T-helper 2 cell treated with Interferon-gamma antibody and Interleukin-4, amounts not matched to agents 5 μg/mL and 100 μg/mL, for 36 hours (primary cell): ENCODE results near the gene GALNT17.

Experiments used
- DNase-seq: peaks from one replicate; pipeline ENCODE4 v3.0.0; 2021; ENCODE audit warnings: low spot score
- H3K27ac Mint-ChIP-seq: one replicate; pipeline ENCODE4 v1.8.0; 2021; ENCODE audit warnings: mild to moderate bottlenecking, mixed read lengths
- H3K27me3 Mint-ChIP-seq: one replicate; pipeline ENCODE4 v1.8.0; 2021; ENCODE audit warnings: low read depth, mixed read lengths
- H3K36me3 Mint-ChIP-seq: one replicate; pipeline ENCODE4 v1.8.0; 2021; ENCODE audit warnings: low read depth, mixed read lengths
- H3K4me1 Mint-ChIP-seq: one replicate; pipeline ENCODE4 v1.8.0; 2021; ENCODE audit warnings: low read depth, mixed read lengths
- H3K4me3 Mint-ChIP-seq: one replicate; pipeline ENCODE4 v1.8.0; 2022; ENCODE audit warnings: mild to moderate bottlenecking, moderate library complexity, mixed read lengths
- H3K9me3 Mint-ChIP-seq: one replicate; pipeline ENCODE4 v1.8.0; 2021; ENCODE audit warnings: mixed read lengths

The GALNT17 gene

DNA sequence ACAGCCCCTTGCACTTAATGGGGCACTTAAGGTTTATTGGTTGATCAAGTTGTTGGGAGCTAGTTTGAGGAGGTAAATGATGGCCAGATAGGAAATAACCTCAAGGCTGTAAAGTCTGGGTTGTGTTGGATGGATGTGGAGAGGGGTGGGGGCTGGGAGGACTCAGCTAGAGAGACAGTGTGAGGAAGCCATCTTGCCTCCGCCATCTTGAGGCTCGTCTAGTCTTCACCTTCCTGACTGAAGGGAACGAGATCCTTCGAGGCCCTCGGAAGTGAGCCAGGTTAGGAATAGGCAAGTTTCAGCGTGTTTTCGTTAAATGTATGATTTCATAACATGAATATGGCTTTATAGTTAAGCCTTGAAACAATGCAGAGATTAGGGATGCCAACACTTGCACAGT lies 5.5 kb downstream of the GALNT17 start:
- H3K27me3 Mint-ChIP-seq: peaks cover 3% of the 10 kb centered on the region
- no peaks in the 10 kb centered on the region for H3K36me3 Mint-ChIP-seq
- no peak for DNase-seq
- H3K9me3 Mint-ChIP-seq: peaks cover 38% of the 10 kb centered on the region
- no peaks in the 10 kb centered on the region for H3K4me1 Mint-ChIP-seq
- no peak overlapping the region for H3K4me3 Mint-ChIP-seq
- no peak overlapping the region for H3K27ac Mint-ChIP-seq

- Mint-ChIP-seq H3K27ac (no peak overlapping the region), H3K4me1 (no peaks in the 10 kb centered on the region), H3K27me3 (no peaks in the 10 kb centered on the region), H3K4me3 (no peak overlapping the region), H3K9me3 (peaks cover 37% of the 10 kb centered on the region), H3K36me3 (no peaks in the 10 kb centered on the region)
- no peak for DNase-seq
Observed at GRCh38 chr7:71140264-71140663, 8.3 kb downstream of the GALNT17 start.

GRCh38 chr7:71144963-71145362 lies 13.0 kb downstream of the GALNT17 start:
- Mint-ChIP-seq H3K4me3 (no peak overlapping the region), H3K4me1 (no peaks in the 10 kb centered on the region), H3K36me3 (no peaks in the 10 kb centered on the region), H3K27ac (no peak overlapping the region), H3K27me3 (no peaks in the 10 kb centered on the region), H3K9me3 (peaks cover 40% of the 10 kb centered on the region)
- DNase-seq: no peak

DNA sequence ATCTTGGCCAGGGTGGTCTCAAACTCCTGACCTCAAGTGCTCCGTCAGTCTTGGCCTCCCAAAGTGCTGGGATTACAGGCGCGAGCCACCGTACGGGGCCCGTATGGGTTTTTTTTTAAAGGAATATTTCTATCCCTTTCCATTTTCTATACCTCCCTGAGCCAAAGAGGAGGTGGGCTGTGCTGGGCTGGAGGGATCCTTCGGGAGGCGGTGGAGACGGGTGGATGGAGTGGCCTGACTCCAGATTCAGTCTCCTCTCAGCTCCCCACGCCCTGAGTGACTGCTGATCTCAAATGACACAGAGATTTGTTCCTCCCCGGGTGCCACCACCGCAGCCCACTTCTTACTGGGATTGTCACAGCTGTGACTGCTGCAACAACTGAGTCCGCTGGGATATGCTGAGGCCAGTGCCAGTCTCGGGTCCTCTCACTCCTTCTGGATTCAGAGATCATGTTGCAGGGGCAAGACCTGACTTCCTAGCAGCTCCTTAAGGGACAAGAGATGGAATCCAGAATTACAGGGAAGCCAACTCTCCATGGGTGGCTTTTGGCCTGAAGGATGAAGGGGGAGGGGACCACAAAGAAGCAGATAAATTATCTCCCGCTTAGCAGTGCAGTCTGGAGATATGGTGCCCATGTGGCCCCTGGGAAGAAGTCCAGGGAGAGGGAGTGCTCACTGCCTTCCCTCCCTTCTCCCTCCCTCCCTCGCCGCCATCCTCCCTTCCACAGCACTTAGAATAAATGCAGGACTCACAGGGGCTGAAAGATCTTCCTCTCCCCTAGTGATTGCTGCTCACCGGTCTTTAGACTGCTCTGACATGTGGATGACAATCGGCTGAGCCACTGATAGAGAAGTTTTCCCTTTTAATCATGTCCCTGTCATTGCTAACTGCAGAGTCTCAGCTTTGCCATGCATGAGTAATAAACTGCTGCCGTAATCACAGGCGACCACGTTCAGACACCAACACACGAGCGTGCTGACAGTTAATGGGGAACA lies 14.3 kb downstream of the GALNT17 start:
- Mint-ChIP-seq H3K27me3 (no peaks in the 10 kb centered on the region), H3K27ac (no peak overlapping the region), H3K4me1 (no peaks in the 10 kb centered on the region), H3K36me3 (no peaks in the 10 kb centered on the region), H3K9me3 (peaks cover 49% of the 10 kb centered on the region), H3K4me3 (no peak overlapping the region)
- no peak for DNase-seq

- Mint-ChIP-seq H3K4me3 (no peak overlapping the region), H3K27me3 (no peaks in the 10 kb centered on the region), H3K36me3 (no peaks in the 10 kb centered on the region)
Observed at GRCh38 chr7:71148098-71148497, 16.2 kb downstream of the GALNT17 start.

DNA sequence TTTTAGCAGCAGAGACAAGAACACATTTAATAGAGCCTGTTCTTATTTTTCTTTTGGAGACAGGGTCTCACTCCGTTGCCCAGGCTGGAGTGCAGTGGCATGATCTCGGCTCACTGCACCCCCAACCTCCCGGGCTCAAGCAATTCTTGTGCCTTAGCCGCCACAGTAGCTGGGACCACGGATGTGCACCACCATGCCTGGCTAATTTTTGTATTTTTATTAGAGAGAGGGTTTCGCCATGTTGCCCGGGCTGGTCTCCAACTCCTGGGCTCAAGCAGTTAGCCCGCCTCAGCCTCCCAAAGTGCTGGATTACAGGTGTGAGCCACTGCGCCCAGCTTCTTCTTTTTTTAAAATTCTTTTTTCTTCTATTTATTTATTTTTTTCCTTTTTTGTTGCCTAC lies 23.3 kb downstream of the GALNT17 start:
- Mint-ChIP-seq H3K4me1 (no peaks in the 10 kb centered on the region), H3K27ac (no peak overlapping the region), H3K36me3 (no peaks in the 10 kb centered on the region), H3K4me3 (no peak overlapping the region), H3K27me3 (no peaks in the 10 kb centered on the region), H3K9me3 (peaks cover 40% of the 10 kb centered on the region)
- DNase-seq: no peak

More at GRCh38 chr7:71148098-71148497, 16.2 kb downstream of the GALNT17 start:
- peaks cover 42% of the 10 kb centered on the region for H3K9me3 Mint-ChIP-seq
- no peaks in the 10 kb centered on the region for H3K4me1 Mint-ChIP-seq
- no peak overlapping the region for H3K27ac Mint-ChIP-seq
- no peak for DNase-seq

DNA sequence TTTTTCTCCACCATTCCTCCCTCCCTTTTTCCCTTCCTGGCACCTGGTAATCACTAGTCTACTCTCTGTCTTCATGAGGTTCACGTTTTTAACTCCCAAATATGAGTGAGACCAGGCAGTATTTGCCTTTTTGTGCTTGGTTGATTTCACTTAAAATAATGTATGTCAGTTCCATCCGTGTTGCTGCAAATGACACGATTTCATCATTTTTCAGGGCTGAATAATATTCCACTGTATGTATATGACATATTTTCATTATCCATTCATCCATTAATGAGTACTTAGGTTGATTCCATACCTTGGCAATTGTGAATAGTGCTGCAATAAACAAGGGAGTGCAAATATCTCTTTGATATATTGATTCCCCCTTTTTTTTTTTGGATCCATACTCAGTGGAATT lies 25.8 kb downstream of the GALNT17 start:
- peaks cover 28% of the 10 kb centered on the region for H3K9me3 Mint-ChIP-seq
- H3K4me3 Mint-ChIP-seq: no peak overlapping the region
- H3K27me3 Mint-ChIP-seq: no peaks in the 10 kb centered on the region
- DNase-seq: no peak
- H3K36me3 Mint-ChIP-seq: no peaks in the 10 kb centered on the region
- H3K27ac Mint-ChIP-seq: no peak overlapping the region
- no peaks in the 10 kb centered on the region for H3K4me1 Mint-ChIP-seq

- Mint-ChIP-seq H3K27ac (no peak overlapping the region), H3K9me3 (peaks cover 9% of the 10 kb centered on the region), H3K36me3 (no peaks in the 10 kb centered on the region), H3K4me1 (no peaks in the 10 kb centered on the region), H3K27me3 (no peaks in the 10 kb centered on the region), H3K4me3 (no peak overlapping the region)
- no peak for DNase-seq
Observed at GRCh38 chr7:71165708-71166107, 33.8 kb downstream of the GALNT17 start.

- no peak overlapping the region for H3K4me3 Mint-ChIP-seq
- peaks cover 31% of the 10 kb centered on the region for H3K9me3 Mint-ChIP-seq
- H3K27me3 Mint-ChIP-seq: no peaks in the 10 kb centered on the region
- H3K4me1 Mint-ChIP-seq: no peaks in the 10 kb centered on the region
- DNase-seq: no peak
- H3K36me3 Mint-ChIP-seq: no peaks in the 10 kb centered on the region
- H3K27ac Mint-ChIP-seq: no peak overlapping the region
Observed at GRCh38 chr7:71171476-71171875, 39.5 kb downstream of the GALNT17 start.

- H3K4me3 Mint-ChIP-seq: no peak overlapping the region
- no peaks in the 10 kb centered on the region for H3K36me3 Mint-ChIP-seq
- no peaks in the 10 kb centered on the region for H3K27me3 Mint-ChIP-seq
- DNase-seq: no peak
- peaks cover 36% of the 10 kb centered on the region for H3K9me3 Mint-ChIP-seq
- H3K4me1 Mint-ChIP-seq: no peaks in the 10 kb centered on the region
- H3K27ac Mint-ChIP-seq: no peak overlapping the region
Observed at GRCh38 chr7:71173955-71174354, 42.0 kb downstream of the GALNT17 start.

- no peak overlapping the region for H3K27ac Mint-ChIP-seq
- no peak overlapping the region for H3K4me3 Mint-ChIP-seq
- H3K27me3 Mint-ChIP-seq: no peaks in the 10 kb centered on the region
- no peak for DNase-seq
- peaks cover 46% of the 10 kb centered on the region for H3K9me3 Mint-ChIP-seq
- peaks cover 1% of the 10 kb centered on the region for H3K36me3 Mint-ChIP-seq
- no peaks in the 10 kb centered on the region for H3K4me1 Mint-ChIP-seq
Observed at GRCh38 chr7:71182438-71182935, 50.5 kb downstream of the GALNT17 start.

DNA sequence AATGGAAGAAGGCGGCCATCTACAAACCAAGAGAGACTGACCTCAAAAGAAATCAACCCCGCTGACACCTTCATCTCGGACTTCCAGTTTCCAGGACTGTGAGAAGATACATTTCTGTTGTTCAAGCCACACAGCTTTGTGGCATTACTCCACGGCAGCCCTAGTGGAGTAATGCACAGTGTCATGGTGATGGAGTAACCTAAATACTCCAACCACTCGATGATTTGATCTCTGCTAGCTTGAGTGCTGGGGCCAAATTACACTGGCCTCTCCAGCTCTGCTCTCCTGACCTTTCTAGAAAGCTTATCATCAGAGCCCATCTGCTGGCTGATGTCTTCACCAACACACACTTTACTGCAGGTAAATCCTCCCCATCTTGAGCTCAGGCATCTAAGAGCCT lies 52.2 kb downstream of the GALNT17 start:
- no peak overlapping the region for H3K27ac Mint-ChIP-seq
- no peaks in the 10 kb centered on the region for H3K4me1 Mint-ChIP-seq
- H3K4me3 Mint-ChIP-seq: no peak overlapping the region
- DNase-seq: no peak
- peaks cover 1% of the 10 kb centered on the region for H3K36me3 Mint-ChIP-seq
- H3K9me3 Mint-ChIP-seq: peaks cover 47% of the 10 kb centered on the region
- no peaks in the 10 kb centered on the region for H3K27me3 Mint-ChIP-seq

- Mint-ChIP-seq H3K9me3 (peaks cover 47% of the 10 kb centered on the region), H3K4me3 (no peak overlapping the region), H3K36me3 (peaks cover 4% of the 10 kb centered on the region), H3K27me3 (no peaks in the 10 kb centered on the region), H3K4me1 (no peaks in the 10 kb centered on the region), H3K27ac (no peak overlapping the region)
- no peak for DNase-seq
Observed at GRCh38 chr7:71184609-71185008, 52.7 kb downstream of the GALNT17 start.

- peaks cover 4% of the 10 kb centered on the region for H3K36me3 Mint-ChIP-seq
- no peak overlapping the region for H3K4me3 Mint-ChIP-seq
- H3K27ac Mint-ChIP-seq: no peak overlapping the region
- H3K27me3 Mint-ChIP-seq: no peaks in the 10 kb centered on the region
- no peak for DNase-seq
- no peaks in the 10 kb centered on the region for H3K4me1 Mint-ChIP-seq
- peaks cover 45% of the 10 kb centered on the region for H3K9me3 Mint-ChIP-seq
Observed at GRCh38 chr7:71186535-71187057, 54.7 kb downstream of the GALNT17 start.
